HepG2 (cell line): ENCODE measurements around the gene ZFPM1. TPM values are rescaled to one million over a fixed set of nuclear protein-coding genes. Genes with fewer than 3 reads are reported as not detected.
A peak's percentile ranks its signal among the peaks of the same experiment; 100 is the strongest.

ENCODE experiments used
- CENPX ChIP-seq: sonication (generic); formaldehyde crosslinking; IDR thresholded peaks from 2 replicates; pipeline ENCODE4 v1.9.0; 2021; ENCODE audit warnings: mild to moderate bottlenecking, missing genetic modification reagents, moderate library complexity
- CHD4 ChIP-seq: fragments of 200-600 bp; sonication (generic); IDR thresholded peaks from 2 replicates; pipeline ENCODE4 v1.7.0; 2017; ENCODE audit warnings: mild to moderate bottlenecking, low read length, borderline replicate concordance
- FOXP1 ChIP-seq, 2 experiments: fragments of 450-650 bp in 1 of 2; IDR thresholded peaks; 2 replicates each; pipeline ENCODE4 v1.6.1; 2017 to 2018; ENCODE audit warnings: antibody characterized with exemption in 1 of 2
- MEIS2 ChIP-seq: sonication (generic); formaldehyde crosslinking; IDR thresholded peaks from 2 replicates; pipeline ENCODE4 v1.9.0; 2021; ENCODE audit warnings: mild to moderate bottlenecking, missing genetic modification reagents
- PAWR ChIP-seq: sonication (generic); formaldehyde crosslinking; IDR thresholded peaks from 2 replicates; pipeline ENCODE4 v1.4.0; 2020; ENCODE audit warnings: missing genetic modification reagents, mild to moderate bottlenecking, borderline replicate concordance
- POLR2AphosphoS5 ChIP-seq: IDR thresholded peaks from 2 replicates; pipeline ENCODE4 v1.6.1; 2012; ENCODE audit warnings: low read depth, low read length
- SRSF4 ChIP-seq: fragments of 200-400 bp; formaldehyde crosslinking; IDR thresholded peaks from one replicate; pipeline ENCODE4 v1.6.1; 2018; ENCODE audit warnings: mild to moderate bottlenecking, low read depth, low read length, moderate library complexity; ENCODE audit not compliant: poor library complexity, severe bottlenecking
- STAT5B ChIP-seq: sonication (generic); formaldehyde crosslinking; IDR thresholded peaks from 2 replicates; pipeline ENCODE4 v1.4.0; 2020; ENCODE audit warnings: missing genetic modification reagents
- ZNF160 ChIP-seq: sonication (generic); formaldehyde crosslinking; IDR thresholded peaks from 2 replicates; pipeline ENCODE4 v1.8.0; 2022; ENCODE audit warnings: mild to moderate bottlenecking, inconsistent platforms, missing genetic modification reagents
- ZNF496 ChIP-seq: sonication (generic); formaldehyde crosslinking; IDR thresholded peaks from 2 replicates; pipeline ENCODE4 v1.8.1; 2023; ENCODE audit warnings: mild to moderate bottlenecking, moderate library complexity, missing genetic modification reagents; ENCODE audit not compliant: insufficient replicate concordance
- ZNF543 ChIP-seq: sonication (generic); formaldehyde crosslinking; IDR thresholded peaks from 2 replicates; pipeline ENCODE4 v1.4.0; 2020; ENCODE audit warnings: mild to moderate bottlenecking, missing genetic modification reagents
- ZNF841 ChIP-seq: sonication (generic); formaldehyde crosslinking; IDR thresholded peaks from 2 replicates; pipeline ENCODE4 v1.8.1; 2023; ENCODE audit warnings: missing genetic modification reagents, borderline replicate concordance
- ZSCAN5A ChIP-seq: sonication (generic); formaldehyde crosslinking; IDR thresholded peaks from 2 replicates; pipeline ENCODE4 v1.8.0; 2022; ENCODE audit warnings: mild to moderate bottlenecking, missing genetic modification reagents, borderline replicate concordance
- polyA plus RNA-seq, 8 experiments: library from polyadenylated mRNA; depleted of rRNA in 3 of 8; stranded (reverse) in 7 of 8; unstranded in 1 of 8; fragments of >200 nt; fragmentation: Illumina TruSeq in 4 of 8; extraction: Trizol in 4 of 8; gene quantifications; 2 replicates each; pipeline versions ENCODE4 v1.2.1 to v1.2.3, GENCODE V29; 2011 to 2016; ENCODE audit warnings: low read depth in 4 of 8, missing spikeins in 1 of 8, mixed read lengths in 1 of 8; ENCODE audit not compliant: insufficient read depth in 1 of 8
- total RNA-seq, 5 experiments: library from RNA; depleted of rRNA; stranded (reverse); fragments of >200 nt; fragmentation: Illumina TruSeq; extraction: Trizol; gene quantifications; 2 replicates each; pipeline ENCODE4 v1.2.3, GENCODE V29; 2016; ENCODE audit warnings: low read depth in 1 of 5
- TF ChIP-seq, protein P1 (sequence below): IDR thresholded peaks from 2 replicates; pipeline ENCODE4 v1.6.1; 2016; ENCODE audit warnings: low read depth
- TF ChIP-seq, protein P2 (sequence below): sonication (generic); formaldehyde crosslinking; IDR thresholded peaks from 2 replicates; pipeline ENCODE4 v1.5.0; 2020; ENCODE audit warnings: missing genetic modification reagents
- TF ChIP-seq, protein P3 (sequence below): sonication (generic); formaldehyde crosslinking; IDR thresholded peaks from 2 replicates; pipeline ENCODE4 v1.4.0; 2020; ENCODE audit warnings: mild to moderate bottlenecking, missing genetic modification reagents

ZFPM1 gene
- total and polyA plus RNA-seq, 2 of the 13 experiments (the other 11 are each of a cell fraction or from before 2014, with no cell fraction given), result 1.3 to 3.8 TPM

GRCh38 chr16:88487920-88488851 is 35.1 kb downstream of the ZFPM1 start (continued):
- TF ChIP-seq, protein P1, sequence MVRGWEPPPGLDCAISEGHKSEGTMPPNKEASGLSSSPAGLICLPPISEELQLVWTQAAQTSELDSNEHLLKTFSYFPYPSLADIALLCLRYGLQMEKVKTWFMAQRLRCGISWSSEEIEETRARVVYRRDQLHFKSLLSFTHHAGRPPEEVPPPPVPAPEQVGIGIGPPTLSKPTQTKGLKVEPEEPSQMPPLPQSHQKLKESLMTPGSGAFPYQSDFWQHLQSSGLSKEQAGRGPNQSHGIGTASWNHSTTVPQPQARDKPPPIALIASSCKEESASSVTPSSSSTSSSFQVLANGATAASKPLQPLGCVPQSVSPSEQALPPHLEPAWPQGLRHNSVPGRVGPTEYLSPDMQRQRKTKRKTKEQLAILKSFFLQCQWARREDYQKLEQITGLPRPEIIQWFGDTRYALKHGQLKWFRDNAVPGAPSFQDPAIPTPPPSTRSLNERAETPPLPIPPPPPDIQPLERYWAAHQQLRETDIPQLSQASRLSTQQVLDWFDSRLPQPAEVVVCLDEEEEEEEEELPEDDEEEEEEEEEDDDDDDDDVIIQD, result peak; percentile 98
- TF ChIP-seq MEIS2 (CRISPR knock-in tag), result peak; percentile 100
- no peak for TF ChIP-seq FOXP1 (IDR thresholded peaks at IDR 0.05)
- peak; percentile 81 for TF ChIP-seq FOXP1 (CRISPR knock-in tag; IDR thresholded peaks at IDR 0.05)
- TF ChIP-seq ZSCAN5A (CRISPR knock-in tag), result peak; percentile 100
- TF ChIP-seq POLR2AphosphoS5, result peak; percentile 25
- peak; percentile 99 for TF ChIP-seq CHD4
- TF ChIP-seq, protein P2, sequence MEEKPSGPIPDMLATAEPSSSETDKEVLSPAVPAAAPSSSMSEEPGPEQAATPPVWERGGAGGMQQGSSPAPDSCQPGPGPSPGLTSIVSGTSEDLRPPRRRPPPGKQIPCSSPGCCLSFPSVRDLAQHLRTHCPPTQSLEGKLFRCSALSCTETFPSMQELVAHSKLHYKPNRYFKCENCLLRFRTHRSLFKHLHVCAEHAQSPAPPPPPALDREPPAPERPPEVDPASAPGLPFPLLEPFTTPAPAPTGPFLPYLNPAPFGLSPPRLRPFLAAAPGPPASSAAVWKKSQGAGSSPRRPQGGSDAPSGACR, result peak; percentile 100
- peak; percentile 100 for TF ChIP-seq ZNF543 (CRISPR knock-in tag)
- peak; percentile 99 for TF ChIP-seq ZNF496 (CRISPR knock-in tag)
- TF ChIP-seq ZNF160 (CRISPR knock-in tag), result peak; percentile 100
- TF ChIP-seq PAWR (CRISPR knock-in tag), result peak; percentile 100
- no peak for TF ChIP-seq SRSF4
- TF ChIP-seq, protein P3, sequence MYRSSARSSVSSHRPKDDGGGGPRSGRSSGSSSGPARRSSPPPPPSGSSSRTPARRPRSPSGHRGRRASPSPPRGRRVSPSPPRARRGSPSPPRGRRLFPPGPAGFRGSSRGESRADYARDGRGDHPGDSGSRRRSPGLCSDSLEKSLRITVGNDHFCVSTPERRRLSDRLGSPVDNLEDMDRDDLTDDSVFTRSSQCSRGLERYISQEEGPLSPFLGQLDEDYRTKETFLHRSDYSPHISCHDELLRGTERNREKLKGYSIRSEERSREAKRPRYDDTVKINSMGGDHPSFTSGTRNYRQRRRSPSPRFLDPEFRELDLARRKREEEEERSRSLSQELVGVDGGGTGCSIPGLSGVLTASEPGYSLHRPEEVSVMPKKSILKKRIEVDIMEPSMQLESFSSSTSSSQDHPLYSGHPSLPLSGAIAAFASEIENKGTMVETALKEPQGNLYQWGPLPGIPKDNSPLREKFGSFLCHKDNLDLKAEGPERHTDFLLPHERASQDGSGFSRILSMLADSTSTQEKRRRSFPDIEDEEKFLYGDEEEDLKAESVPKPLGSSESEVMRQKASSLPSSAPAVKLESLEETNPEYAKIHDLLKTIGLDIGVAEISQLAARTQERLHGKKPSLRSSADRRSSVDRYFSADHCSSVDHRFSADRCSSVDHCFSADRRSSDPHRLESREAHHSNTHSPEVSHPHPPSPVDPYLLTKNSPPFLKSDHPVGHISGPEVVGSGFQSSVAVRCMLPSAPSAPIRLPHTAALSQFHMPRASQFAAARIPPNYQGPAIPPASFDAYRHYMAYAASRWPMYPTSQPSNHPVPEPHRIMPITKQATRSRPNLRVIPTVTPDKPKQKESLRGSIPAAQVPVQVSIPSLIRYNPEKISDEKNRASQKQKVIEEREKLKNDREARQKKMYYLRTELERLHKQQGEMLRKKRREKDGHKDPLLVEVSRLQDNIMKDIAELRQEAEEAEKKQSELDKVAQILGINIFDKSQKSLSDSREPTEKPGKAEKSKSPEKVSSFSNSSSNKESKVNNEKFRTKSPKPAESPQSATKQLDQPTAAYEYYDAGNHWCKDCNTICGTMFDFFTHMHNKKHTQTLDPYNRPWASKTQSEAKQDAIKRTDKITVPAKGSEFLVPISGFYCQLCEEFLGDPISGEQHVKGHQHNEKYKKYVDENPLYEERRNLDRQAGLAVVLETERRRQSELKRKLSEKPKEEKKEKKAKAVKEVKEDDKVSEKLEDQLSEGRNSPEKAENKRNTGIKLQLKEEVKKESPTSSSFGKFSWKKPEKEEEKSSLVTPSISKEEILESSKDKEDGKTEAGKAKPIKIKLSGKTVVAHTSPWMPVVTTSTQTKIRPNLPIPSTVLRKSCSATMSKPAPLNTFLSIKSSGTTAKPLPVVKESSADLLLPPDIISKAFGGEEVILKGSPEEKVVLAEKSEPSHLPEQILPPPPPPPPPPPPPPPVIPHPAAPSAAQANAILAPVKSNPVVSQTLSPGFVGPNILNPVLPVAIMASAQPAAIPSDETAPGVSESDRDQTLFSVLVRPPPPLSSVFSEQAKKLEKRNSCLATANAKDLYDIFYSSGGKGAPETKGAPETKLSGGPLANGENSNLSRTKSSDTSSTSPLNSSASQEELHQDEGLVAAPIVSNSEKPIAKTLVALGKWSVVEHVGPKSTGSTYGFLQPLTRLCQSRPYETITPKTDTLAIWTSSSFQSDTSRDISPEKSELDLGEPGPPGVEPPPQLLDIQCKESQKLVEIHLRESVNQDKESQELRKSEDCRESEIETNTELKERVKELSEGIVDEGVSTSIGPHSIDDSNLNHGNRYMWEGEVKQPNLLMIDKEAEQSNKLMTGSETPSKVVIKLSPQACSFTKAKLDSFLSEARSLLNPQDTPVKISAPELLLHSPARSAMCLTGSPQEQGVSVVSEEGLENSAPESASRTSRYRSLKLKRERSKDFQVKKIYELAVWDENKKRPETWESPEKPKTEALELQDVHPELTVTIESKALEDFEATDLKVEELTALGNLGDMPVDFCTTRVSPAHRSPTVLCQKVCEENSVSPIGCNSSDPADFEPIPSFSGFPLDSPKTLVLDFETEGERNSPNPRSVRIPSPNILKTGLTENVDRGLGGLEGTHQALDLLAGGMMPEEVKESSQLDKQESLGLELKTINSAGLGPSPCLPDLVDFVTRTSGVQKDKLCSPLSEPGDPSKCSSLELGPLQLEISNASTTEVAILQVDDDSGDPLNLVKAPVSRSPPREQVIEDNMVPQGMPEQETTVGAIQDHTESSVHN (CRISPR knock-in tag), result peak; percentile 100
- TF ChIP-seq CENPX (CRISPR knock-in tag), result peak; percentile 95
- peak; percentile 100 for TF ChIP-seq ZNF841
- peak; percentile 99 for TF ChIP-seq STAT5B (CRISPR knock-in tag)
